HCT116 (cell line): ENCODE measurements around the gene AUTS2.

Source experiments
- EZH2 ChIP-seq: fragments of 200-600 bp; sonication (generic); IDR thresholded peaks from 2 replicates; pipeline ENCODE4 v1.6.1; 2017; ENCODE audit warnings: antibody characterized with exemption, mixed run types
- POLR2AphosphoS5 ChIP-seq: IDR thresholded peaks from 2 replicates; pipeline ENCODE4 v1.6.1; 2011; ENCODE audit warnings: mild to moderate bottlenecking, low read depth, low read length, moderate library complexity
- YY1 ChIP-seq: IDR thresholded peaks from 2 replicates; pipeline ENCODE4 v1.6.1; 2011; ENCODE audit warnings: low read length, low read depth, moderate library complexity, mild to moderate bottlenecking; ENCODE audit not compliant: insufficient replicate concordance; ENCODE audit errors: extremely low read depth
- ZFX ChIP-seq: fragments of 450-650 bp; IDR thresholded peaks from 2 replicates; pipeline ENCODE4 v1.6.1; 2017
- TF ChIP-seq, protein P1 (sequence below), 3 experiments: fragments of 200-600 bp in 1 of 3; sonication (generic) in 1 of 3; IDR thresholded peaks in 2 of 3; conservative IDR thresholded peaks in 1 of 3; 2 replicates each; pipeline ENCODE4 v1.5.1; 2012 to 2017; ENCODE audit warnings: low read depth in 2 of 3, low read length in 2 of 3, antibody characterized with exemption in 1 of 3, borderline replicate concordance in 1 of 3, control low read depth in 1 of 3, mild to moderate bottlenecking in 1 of 3, mixed read lengths in 1 of 3, mixed run types in 1 of 3, moderate library complexity in 1 of 3; ENCODE audit not compliant: insufficient read depth in 1 of 3

DNA sequence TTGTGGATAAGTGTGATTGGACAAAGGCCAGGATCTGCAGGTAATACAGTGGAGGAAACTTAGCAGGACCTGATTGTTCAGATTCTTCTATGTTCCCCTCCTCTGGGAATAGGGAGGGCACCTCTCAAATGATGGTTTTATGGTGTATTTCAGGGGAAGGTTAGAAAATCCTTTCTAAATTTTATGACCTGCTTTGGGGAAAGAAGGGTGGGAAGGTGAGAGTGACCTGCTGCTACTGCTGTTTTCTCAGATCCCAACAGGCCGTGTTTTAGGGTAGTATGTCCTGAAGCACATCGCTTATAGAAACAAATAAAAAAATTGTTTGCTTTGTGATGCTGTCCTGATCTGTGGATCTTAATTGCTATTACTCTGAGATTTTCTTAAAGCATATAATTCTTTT, 1129.6 kb downstream of the AUTS2 start:
- TF ChIP-seq, protein P1, sequence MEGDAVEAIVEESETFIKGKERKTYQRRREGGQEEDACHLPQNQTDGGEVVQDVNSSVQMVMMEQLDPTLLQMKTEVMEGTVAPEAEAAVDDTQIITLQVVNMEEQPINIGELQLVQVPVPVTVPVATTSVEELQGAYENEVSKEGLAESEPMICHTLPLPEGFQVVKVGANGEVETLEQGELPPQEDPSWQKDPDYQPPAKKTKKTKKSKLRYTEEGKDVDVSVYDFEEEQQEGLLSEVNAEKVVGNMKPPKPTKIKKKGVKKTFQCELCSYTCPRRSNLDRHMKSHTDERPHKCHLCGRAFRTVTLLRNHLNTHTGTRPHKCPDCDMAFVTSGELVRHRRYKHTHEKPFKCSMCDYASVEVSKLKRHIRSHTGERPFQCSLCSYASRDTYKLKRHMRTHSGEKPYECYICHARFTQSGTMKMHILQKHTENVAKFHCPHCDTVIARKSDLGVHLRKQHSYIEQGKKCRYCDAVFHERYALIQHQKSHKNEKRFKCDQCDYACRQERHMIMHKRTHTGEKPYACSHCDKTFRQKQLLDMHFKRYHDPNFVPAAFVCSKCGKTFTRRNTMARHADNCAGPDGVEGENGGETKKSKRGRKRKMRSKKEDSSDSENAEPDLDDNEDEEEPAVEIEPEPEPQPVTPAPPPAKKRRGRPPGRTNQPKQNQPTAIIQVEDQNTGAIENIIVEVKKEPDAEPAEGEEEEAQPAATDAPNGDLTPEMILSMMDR (IDR thresholded peaks at IDR 0.05 in 2 of 3, conservative IDR thresholded peaks at IDR 0.05 in 1 of 3; ENCODE audit: borderline replicate concordance in 1 of 3, insufficient read depth in 1 of 3, low read depth in 2 of 3, low read length in 2 of 3): no peak
- TF ChIP-seq EZH2: no peak
- TF ChIP-seq YY1: no peak
- TF ChIP-seq ZFX: no peak
- TF ChIP-seq POLR2AphosphoS5: no peak
